NB4 (cell line): ENCODE data around the gene UPK3B.
"Not testable (repeated sequence)": the region's sequence is repeated elsewhere in the genome, so short reads cannot be mapped to it uniquely, and the experiment has no call there.

Experiments used
- CTCF ChIP-seq: IDR thresholded peaks from one replicate; pipeline ENCODE4 v1.5.1; 2012; ENCODE audit warnings: low read depth, low read length
- MYC ChIP-seq: IDR thresholded peaks from 2 replicates; pipeline ENCODE4 v1.6.1; 2011; ENCODE audit warnings: low read depth, low read length

GRCh38 chr7:76471556-76472221 lies 38.7 kb upstream of the UPK3B start:
- TF ChIP-seq CTCF, MYC: not testable (repeated sequence)
